Measurements from ENCODE around the gene SNAP25.
A peak's percentile ranks its signal among the peaks of the same experiment; 100 is the strongest.

The SNAP25 gene

DNA sequence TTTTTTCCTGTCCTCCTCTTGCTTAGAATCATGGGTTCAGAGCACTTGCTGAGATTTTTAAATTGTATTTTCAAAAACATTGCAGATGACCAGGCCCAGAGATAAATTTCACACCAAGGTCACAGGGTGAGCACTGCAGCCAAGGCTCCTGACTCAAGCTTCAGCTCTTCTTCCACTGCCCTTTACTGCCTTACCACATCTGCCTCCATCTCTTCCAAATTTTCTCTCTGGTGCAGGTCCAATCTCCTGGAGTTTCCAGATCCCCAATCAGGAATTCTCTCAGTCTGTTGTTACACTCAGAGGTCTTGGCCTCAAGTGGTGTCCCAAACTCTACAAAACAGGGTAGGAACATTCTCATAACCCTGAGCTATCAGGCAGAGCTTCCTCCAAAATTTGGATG, 12.7 kb downstream of the SNAP25 start (continued):
- TF ChIP-seq ZNF768 (tag by site-specific recombination; IDR thresholded peaks at IDR 0.05) (no peak), PBX3 (CRISPR knock-in tag; IDR thresholded peaks at IDR 0.05) (no peak), BCL11B (tag by site-specific recombination; IDR thresholded peaks at IDR 0.05; ENCODE audit: low read depth) (no peak), ATF2 (tag by site-specific recombination; IDR thresholded peaks at IDR 0.05; ENCODE audit: low read depth) (no peak), ZNF121 (tag by site-specific recombination; IDR thresholded peaks at IDR 0.05) (no peak), ZNF521 (tag by site-specific recombination; IDR thresholded peaks at IDR 0.05) (no peak), ZFHX2 (tag by site-specific recombination; conservative IDR thresholded peaks at IDR 0.05) (no peak), ZNF830 (tag by site-specific recombination; IDR thresholded peaks at IDR 0.05; ENCODE audit: low read depth) (no peak), KLF9 (tag by site-specific recombination; IDR thresholded peaks at IDR 0.05; ENCODE audit: low read depth) (no peak)

DNA sequence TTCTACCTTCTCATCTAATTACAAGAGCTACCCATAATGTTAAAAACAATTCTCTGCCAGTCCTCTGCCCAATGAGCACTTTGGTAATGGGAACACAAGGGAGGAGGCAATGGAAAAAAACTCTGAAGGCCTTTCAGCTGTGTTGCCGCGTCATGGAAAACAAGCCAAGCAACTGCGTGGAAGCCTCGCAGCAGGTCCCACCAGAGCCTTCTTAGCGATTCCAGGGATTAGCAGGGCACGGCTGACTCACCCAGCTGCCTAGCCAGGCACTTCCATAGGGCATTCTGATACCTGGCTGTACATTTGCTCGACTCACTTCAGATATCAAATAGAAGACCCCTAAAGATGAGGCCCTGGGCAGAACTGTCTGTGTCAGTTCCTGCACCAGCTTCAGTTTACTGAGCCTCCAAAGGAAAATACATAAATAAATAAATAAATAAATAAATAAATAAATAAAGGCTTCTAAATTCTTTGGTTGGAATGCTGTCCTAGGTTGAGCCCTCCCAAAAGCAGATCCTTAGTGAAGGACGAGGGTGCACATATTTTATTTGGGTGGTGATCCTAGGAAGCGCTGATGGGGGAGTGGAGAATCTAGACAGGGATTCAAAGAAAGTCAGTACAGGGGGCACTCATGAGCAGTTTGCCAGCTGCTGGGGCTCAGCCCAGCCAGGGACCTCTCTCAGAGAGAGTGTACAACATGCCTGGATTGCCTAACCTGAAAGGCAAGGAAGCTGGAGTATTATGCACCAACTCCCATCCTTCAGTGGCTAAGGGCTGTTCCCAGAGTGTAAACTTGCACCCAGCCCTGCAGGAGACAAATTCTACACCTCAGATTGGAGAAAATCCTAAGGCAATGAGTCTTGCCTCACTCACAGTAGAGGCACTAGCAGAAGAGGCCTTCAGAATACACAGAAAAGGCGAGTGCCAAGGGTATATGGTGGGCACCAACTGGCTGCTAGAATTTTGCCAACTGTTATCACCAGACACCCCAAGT, 18.2 kb downstream of the SNAP25 start:
- ChIA-PET POLR2A (no interaction called here), CTCF (interaction anchor here (0.8 kb wide), 1 partner anchor 202 kb away, joined by 3 read pairs; the partner anchor contains the start of gene ANKEF1)
- Histone ChIP-seq H3K4me3 (ENCODE audit: low read depth, low read length) (no peak overlapping the region), H3K36me3 (ENCODE audit: control insufficient read depth in 2 of 2, insufficient read depth in 1 of 2, low read length in 2 of 2) (no peaks in the 10 kb centered on the region), H3K9me3 (ENCODE audit: control insufficient read depth, insufficient read depth, low read depth, low read length) (no peaks in the 10 kb centered on the region), H3K4me1 (ENCODE audit: control insufficient read depth, insufficient read depth, low read length) (peaks cover 4% of the 10 kb centered on the region; the same call in 1 of the 2 replicates), H3K27ac (ENCODE audit: extremely low read depth, low read depth, low read length) (no peak overlapping the region)
- TF ChIP-seq ZNF394 (tag by site-specific recombination; IDR thresholded peaks at IDR 0.05; ENCODE audit: borderline replicate concordance) (peak; percentile 73; the same call in 1 of the 2 replicates), ZNF133 (tag by site-specific recombination; IDR thresholded peaks at IDR 0.05) (no peak), ZNF621 (tag by site-specific recombination; IDR thresholded peaks at IDR 0.05) (no peak), ZNF555 (tag by site-specific recombination; conservative IDR thresholded peaks at IDR 0.05) (peak; percentile 40; the same call in 1 of the 2 replicates), ZNF114 (tag by site-specific recombination; IDR thresholded peaks at IDR 0.05) (no peak), GLIS2 (tag by site-specific recombination; IDR thresholded peaks at IDR 0.05) (no peak), ZNF426 (tag by site-specific recombination; IDR thresholded peaks at IDR 0.05) (peak; percentile 42), ZNF645 (tag by site-specific recombination; IDR thresholded peaks at IDR 0.05) (no peak), KLF10 (tag by site-specific recombination; IDR thresholded peaks at IDR 0.05) (no peak), REPIN1 (tag by site-specific recombination; IDR thresholded peaks at IDR 0.05; ENCODE audit: low read depth) (no peak), ZNF518A (tag by site-specific recombination; conservative IDR thresholded peaks at IDR 0.05; ENCODE audit: low read depth) (peak; percentile 65), ZNF639 (tag by site-specific recombination; IDR thresholded peaks at IDR 0.05) (no peak)
- TF ChIP-seq, protein P1, sequence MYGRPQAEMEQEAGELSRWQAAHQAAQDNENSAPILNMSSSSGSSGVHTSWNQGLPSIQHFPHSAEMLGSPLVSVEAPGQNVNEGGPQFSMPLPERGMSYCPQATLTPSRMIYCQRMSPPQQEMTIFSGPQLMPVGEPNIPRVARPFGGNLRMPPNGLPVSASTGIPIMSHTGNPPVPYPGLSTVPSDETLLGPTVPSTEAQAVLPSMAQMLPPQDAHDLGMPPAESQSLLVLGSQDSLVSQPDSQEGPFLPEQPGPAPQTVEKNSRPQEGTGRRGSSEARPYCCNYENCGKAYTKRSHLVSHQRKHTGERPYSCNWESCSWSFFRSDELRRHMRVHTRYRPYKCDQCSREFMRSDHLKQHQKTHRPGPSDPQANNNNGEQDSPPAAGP (tag by site-specific recombination; IDR thresholded peaks at IDR 0.05): no peak
